ENCODE data around the gene FBLN2.

Gene FBLN2

GRCh38 chr3:13530241-13531009 is 18.5 kb upstream of the FBLN2 start:
- no peak for DNase-seq

- DNase-seq, result no peak
Observed at GRCh38 chr3:13532085-13532484, 16.8 kb upstream of the FBLN2 start.

DNA sequence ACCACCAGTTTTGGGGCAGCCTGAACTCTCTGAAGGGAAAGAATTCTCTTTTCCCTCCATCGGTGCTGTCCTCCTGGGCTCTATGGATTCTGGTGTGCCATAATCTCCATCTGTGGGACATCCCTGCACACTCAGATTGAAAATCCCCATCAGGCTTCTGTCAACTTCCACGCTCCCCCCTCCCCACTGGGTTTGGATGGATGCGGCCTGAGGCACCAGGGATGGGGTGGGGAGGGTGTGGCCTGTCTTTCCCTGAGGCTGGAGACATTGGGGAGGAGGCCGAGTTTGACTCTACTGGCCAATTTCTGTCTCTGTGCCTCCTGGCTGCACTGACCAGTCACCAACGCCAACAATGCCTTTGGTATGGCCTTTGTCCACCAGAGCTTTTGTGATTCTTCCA is 16.3 kb upstream of the FBLN2 start:
- DNase-seq, result no peak

- no peak for DNase-seq
Observed at GRCh38 chr3:13533885-13534301, 15.0 kb upstream of the FBLN2 start.

GRCh38 chr3:13535526-13535875 is 13.4 kb upstream of the FBLN2 start:
- DNase-seq, result no peak

DNA sequence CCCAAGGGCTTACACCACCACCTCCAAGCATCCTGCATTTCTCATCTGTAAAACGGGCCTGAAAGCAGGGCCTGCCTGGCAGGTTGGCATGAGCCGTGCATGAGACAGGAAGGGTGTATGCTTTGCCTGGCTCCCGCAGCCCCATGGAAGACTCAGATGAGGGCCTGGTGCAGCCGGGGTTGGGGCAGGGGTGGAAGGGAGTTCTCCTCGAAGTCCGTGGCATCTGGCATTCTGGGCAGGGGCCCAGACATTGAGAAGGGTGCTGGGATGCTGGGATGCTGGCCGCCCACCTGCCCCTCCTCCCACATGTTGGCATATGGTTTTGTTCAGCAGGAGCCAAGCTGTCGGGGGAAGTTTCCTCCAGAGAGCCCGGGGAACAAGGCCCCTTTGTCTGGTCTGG is 13.0 kb upstream of the FBLN2 start:
- DNase-seq, result no peak

DNA sequence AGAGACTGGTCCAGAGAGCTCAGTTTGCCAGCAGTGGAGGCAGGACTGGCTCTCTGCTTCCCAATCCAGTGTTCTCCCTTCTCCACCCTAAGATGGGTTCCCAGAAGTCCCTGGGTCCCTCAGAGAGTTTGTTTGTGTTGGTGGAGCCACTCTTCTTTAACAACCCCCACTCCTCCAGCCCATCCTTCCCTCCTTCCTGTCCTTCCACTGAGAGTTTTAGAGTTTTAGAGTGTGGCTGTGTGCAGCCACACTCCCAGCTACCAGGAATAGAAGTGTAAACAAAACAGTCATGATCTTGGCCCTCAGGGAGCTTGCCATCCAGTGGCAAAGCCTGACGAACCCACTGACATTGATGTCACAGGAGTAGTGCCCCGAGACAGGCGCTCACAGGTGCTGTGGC is 12.5 kb upstream of the FBLN2 start:
- DNase-seq, result no peak

- no peak for DNase-seq
Observed at GRCh38 chr3:13536832-13537231, 12.1 kb upstream of the FBLN2 start.

DNA sequence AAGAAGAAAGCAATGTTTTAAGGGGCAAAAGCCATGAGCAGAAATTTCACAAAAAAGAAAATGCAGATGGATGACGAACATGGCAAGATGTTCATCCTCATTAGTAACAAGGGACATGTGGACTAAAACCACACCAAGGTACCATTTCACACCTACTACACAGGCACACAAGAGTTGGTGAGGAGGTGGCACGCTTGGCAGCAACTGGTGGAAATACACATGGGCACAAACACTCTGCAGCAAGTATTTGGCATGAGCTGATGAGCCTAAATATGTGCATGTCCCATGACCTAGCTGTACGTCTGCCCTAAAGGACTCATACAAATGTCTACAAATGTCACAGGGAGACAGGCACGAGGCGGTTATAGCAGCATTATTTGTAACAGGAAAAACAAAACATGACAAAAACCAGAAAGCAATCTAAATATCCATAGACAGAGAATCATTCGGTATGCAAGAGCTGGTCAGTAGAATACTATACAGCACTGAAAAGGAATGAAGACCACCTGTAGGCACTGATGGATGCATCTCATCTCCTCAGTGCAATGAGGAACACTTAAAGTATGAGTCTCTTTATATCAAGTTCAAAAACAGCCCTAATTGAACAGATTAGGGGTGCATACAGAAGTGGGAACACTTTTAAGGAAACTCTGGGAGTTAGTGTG is 11.5 kb upstream of the FBLN2 start:
- DNase-seq, result no peak

GRCh38 chr3:13537909-13538296 is 11.0 kb upstream of the FBLN2 start:
- no peak for DNase-seq

GRCh38 chr3:13538520-13539291 is 10.2 kb upstream of the FBLN2 start:
- no peak for DNase-seq

GRCh38 chr3:13539292-13539638 is 9.7 kb upstream of the FBLN2 start:
- no peak for DNase-seq

DNA sequence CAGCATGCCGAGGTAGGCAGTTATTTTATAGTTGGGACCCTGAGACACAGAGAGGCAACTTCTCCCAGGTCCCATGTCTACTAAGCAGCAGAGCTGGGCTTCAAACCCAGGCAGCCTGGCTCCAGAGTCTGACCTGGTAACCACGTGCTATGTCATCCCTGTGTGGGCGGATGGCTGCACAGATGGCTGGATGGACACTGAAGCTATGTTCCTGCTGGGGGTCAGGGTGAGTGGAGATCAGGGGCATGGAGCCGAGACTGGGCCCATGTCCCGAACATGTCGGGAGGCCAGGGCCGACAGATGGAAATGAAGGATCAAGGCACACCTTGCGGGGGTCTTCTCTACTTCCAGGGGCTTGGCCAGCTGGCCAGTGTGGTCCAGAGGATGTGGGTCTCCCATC is 9.3 kb upstream of the FBLN2 start:
- DNase-seq, result no peak

DNA sequence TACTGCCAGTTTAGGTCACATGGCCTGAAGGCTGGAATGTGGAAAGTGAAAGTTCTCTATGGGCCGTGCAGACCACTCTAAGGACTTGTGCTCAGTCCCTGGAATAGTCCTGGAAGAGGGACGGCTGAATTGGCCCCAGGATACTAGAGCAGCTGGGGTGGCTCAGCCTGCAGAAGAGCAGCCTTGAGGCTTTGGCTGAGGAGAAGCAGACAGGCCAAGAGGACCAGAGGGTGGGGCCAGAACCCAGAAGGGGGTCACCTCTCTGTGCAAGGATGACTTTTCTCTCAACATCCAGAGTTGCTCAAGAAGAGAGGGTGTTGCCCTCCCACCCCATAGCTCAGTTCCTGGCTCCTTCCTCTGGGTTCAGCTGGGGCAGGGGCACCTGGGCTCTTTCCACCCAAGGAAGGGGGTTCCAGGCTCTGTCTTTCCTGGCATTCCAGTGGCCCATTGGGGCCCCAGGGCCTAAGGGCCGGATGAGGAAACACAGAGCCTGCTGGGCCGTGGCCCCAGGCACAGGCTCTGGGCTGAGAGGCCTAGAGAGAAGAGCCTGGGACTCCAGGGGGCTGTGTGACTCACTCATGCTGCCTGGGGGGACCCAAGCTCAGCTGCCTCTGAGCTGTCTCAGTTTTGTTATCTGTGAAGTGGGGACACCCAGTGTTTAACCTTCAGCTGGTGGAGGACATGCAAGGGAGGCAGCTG is 8.5 kb upstream of the FBLN2 start:
- no peak for DNase-seq

GRCh38 chr3:13541691-13542090 is 7.2 kb upstream of the FBLN2 start:
- no peak for DNase-seq

DNA sequence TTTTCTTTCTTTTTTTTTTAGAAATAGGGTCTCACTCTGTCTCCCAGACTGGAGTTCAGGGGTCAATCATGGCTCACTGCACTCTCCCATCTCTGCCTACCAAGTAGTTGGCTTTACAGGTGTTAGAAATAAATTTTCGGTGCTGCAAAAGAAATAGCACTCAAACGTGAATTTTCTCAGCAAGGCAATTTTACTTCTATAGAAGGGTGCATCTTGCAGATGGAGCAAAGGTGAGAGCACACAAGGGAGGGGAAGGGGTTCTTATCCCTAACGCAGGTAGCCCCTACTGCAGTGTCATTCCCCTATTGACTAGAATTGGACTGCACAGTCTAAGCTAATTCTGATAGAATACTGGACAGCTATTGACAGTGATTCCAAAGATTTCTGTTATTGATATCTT is 6.8 kb upstream of the FBLN2 start:
- no peak for DNase-seq

- no peak for DNase-seq
Observed at GRCh38 chr3:13543253-13543652, 5.7 kb upstream of the FBLN2 start.

GRCh38 chr3:13544293-13544831 is 4.6 kb upstream of the FBLN2 start:
- no peak for DNase-seq

- DNase-seq, result no peak
Observed at GRCh38 chr3:13544951-13545651, 3.8 kb upstream of the FBLN2 start.

DNA sequence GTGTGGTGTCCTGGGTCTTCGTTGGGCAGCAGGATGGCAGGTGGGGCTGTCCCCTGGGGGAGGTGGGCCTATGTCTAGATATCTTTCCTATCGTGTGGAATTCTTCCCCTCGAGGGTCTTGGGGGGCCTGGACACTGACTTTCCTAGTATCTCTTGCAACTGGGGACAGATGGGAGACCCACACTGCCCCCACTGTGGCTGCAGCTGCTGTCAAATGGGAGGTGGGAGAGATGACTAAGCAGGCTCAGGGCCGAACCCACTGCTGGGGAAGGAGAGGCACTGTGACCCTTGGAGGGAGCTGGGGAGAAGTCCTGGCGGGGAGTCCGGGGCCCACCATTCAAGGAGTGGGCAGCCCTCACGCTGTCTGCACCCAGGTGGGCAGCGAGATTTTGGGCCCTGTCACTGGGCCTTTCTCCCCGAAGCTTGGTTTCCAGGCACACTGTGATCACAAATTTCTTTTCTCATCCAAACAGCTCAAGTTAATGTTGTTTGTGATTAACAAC is 2.9 kb upstream of the FBLN2 start:
- no peak for DNase-seq

- DNase-seq, result no peak
Observed at GRCh38 chr3:13546667-13547171, 2.2 kb upstream of the FBLN2 start.

Measured in right kidney (tissue), 1 donor.